GM18502 (cell line): ENCODE measurements around the gene FDXACB1.
A peak's percentile ranks its signal among the peaks of the same experiment; 100 is the strongest.
"Not testable (repeated sequence)": the region's sequence is repeated elsewhere in the genome, so short reads cannot be mapped to it uniquely, and the experiment has no call there.

Source experiments
- ATAC-seq: cut with Tn5 transposase; IDR thresholded peaks from one replicate; pipeline ENCODE4 v1.9.1; 2021; ENCODE audit warnings: mild to moderate bottlenecking; ENCODE audit not compliant: unreplicated experiment, poor library complexity

Gene FDXACB1

DNA sequence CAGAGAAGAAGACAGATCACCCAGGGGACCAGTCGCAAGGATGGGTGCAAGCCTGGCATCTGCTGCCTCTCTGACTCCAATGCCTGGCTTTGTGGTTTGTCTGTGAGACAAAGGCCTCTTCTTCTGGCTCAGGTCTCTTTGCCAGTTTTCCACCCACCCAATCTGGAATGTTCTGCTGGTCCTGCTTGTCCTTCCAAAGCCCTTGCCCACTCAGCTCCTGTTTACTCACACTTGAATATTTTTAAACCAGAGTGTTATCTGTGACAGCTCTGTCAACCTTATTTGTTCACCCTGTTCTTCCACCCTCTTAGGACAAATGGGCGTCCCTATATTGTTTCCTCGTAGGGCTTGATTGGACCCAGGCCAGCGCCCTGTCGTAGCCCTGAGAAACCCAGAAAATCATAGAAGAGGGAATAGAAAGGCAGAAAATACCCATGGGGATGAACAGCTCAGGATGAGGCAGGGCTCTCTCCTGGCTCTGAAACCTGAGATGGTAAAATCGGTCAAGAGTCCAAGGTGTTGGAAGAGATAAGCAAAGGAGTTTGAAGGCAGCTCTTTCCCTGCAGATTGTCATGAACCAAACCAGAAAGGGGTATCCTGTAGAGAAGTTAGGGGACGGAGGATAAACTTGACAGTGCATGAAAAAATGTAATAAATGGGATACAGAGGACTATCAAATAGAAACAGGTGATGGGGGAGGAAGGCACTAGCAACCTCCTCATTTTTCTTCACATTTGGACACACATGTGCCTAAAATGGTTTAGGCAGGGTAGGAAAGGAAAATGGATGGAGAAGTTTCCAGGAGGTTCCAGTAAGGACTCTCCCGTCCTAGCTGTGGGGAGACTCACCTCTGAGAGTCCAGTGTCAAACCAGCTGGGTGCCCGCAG lies 32.0 kb upstream of the FDXACB1 start:
- ATAC-seq: no peak

DNA sequence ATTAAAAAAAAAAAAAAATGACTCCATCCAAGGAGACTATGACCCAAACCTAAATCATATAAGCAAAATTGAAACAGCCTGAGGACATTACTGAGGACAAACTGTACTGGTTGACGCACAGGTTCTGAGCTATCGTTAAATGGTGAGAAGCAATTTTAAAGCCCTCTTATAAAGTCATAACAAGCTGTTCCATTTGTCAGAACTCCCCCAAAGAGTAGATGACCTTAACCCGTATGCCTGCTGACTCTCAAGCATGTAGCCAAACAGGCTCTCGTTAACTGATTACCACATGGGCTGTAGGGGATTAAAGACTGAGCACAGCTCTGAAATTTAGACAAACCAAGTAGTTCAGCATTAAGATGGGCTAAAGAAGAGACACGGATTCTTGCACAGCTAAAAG lies 30.4 kb upstream of the FDXACB1 start:
- no peak for ATAC-seq

DNA sequence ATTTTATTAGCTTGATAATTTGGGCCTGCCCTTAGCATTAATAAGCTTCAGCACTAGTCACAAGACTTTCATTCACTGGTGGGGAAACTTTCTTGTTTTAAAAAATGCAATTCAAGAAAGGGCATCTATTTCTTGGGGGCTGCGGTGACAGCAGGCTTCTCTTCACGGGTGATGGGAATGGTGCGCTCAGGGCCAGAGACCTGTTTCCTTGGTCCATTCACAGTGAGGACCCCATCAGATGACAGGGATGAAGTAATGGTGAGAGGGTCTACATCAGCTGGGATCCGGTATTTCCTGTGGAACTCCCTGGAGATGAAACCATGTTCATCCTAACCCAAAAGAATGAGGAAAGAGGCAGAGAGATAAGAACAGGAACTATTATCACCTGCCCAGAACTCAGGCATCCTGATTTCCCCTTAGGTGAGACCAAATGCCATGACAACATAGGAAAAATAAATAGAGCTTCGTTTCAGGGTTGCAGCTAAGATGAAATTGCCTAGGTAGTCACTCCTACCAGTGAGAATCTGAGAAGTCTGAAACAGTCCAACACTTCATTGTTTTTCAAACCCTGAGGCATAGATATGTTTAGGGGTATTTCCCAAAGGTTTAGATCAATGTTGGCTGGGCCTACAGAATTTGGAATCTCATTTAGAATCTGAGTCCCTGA lies 29.8 kb upstream of the FDXACB1 start:
- no peak for ATAC-seq

DNA sequence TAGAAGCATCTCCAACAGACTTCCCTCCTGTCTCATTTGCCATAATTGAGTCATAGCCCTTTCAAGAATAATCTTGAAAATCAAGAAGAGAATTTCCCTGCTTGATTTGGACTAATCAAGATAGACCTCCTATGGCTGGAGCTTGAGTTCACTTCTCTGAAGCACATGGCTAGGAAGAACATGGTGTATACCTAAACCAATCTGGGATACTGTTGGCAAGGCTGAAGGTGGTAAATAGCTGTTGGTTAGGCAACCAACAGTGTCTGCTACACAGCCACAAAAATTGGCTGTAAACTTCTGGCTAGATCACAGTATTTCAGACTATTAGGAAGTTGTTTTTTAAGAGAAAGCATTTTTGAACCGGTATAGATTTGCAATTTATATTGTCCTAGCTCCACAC lies 27.7 kb upstream of the FDXACB1 start:
- no peak for ATAC-seq

DNA sequence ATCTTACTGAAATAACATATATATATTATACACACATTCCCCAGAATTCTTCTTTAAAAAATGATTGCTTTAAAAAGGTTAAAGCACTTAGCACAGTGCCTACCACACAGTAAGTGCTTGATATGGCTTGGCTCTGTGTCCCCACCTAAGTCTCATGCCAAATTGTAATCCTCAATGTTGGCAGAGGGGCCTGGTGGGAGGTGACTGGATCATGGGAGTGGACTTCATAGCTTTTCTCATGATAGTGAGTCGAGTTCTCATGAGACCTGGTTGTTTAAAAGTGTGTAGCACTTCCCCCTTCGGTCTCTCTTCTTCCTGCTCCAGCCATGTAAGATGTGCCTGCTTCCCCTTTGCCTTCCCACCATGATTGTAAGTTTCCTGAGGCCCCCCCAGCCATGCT lies 26.4 kb upstream of the FDXACB1 start:
- ATAC-seq: no peak

DNA sequence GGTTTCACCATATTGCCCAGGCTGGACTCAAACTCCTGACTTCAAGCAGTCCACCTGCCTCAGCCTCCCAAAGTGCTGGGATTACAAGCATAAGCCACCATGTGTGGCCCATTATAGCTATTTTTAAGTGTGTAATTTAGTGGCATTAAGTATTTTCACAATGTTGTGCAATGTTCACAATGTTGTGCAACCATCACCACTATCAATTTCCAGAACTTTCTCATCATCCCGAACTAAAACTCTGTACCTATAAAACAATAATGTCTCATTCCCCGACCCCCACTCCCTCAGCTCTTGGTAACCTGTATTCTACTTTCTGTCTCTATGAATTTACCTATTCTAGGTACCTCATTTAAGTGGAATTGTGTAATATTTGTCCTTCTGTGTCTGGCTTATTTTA lies 7.9 kb upstream of the FDXACB1 start:
- no peak for ATAC-seq

DNA sequence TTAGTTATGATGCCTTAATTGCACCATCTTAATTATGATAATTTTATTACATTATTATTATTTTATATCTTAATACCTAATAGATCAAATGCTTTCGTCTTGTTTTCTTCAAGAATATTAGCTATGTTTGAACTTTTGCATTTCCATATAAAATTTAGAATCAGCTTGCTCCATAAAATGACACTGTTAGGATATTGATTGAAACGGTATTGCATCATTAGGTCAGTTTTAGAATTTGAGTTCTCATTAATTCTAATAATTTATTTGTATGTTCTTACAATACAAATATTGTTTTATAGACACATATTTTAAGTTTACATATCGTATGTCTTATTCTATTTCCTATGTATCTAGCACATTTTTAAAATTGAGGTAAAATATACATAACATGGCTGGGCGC lies 7.1 kb upstream of the FDXACB1 start:
- ATAC-seq: no peak

DNA sequence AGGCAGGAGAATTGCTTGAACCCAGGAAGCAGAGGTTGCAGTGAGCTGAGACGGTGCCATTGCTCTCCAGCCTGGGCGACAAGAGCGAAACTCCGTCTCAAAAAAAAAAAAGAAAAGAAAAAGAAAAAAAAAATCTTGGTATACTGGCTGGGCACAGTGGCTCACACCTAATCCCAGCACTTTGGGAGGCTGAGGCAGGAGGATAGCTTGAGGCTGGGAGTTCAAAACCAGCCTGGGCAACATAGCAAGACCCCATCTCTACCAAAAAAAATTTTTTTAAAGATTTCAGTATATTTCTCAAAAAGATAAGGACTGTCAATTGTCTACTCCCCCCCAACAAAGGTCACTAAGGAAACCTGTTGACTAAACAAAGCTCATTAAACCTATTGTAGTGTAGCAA lies 6.1 kb upstream of the FDXACB1 start:
- ATAC-seq: not testable (repeated sequence)

DNA sequence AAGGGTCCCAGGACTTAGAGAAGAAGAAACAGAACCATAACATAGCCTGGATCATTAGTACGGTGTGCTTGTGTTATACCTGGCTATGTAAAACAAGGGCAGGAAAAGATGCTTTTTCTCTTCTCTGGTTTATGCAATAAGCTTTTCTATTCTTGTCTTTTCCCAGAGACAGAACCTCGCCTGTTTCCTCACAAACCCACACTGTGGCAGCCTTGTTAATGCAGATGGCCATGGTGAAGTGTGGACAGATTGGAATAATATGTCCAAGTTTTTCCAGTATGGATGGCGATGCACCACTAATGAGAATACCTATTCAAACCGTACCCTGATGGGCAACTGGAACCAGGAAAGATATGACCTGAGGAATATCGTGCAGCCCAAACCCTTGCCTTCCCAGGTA lies 3.2 kb upstream of the FDXACB1 start:
- ATAC-seq: no peak

DNA sequence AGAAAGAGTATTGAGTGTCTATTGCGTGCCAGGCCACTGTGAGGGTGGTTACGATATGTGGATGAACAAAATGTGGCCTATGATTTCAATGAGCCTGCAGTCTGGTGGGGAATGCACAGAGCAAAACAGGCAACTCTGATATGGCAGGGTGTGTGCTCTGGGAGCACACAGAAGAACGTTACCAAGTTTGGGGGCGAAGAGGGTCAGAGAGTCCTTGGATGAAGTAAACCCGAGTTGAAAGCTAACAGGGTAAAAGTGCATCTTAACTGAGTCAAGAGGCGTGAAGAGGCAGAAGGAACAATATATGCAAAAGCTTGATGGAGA lies 634 bp upstream of the FDXACB1 start:
- ATAC-seq: no peak

DNA sequence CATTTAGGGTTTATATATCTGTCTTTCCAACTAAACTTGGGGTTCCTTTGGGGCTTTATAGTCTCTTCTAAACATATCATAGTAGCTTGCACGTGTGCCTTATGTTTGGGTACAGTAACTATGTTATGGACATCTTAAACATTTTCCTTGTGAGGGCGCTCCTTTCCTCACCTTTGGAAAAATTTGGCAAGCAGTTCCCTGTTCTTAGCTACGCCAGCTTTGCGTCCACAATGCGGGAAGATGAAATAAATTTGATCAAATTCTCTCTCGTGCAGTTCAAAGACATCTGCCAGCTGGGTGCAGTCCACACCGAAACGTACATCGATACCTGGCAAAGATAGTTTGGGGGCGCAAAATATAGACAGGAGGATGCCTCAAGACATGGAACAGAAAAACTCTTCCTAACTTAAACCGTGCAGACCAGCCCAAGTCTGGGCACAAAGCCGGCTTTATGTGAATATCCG lies 548 bp downstream of the FDXACB1 start:
- peak; percentile 7 for ATAC-seq

DNA sequence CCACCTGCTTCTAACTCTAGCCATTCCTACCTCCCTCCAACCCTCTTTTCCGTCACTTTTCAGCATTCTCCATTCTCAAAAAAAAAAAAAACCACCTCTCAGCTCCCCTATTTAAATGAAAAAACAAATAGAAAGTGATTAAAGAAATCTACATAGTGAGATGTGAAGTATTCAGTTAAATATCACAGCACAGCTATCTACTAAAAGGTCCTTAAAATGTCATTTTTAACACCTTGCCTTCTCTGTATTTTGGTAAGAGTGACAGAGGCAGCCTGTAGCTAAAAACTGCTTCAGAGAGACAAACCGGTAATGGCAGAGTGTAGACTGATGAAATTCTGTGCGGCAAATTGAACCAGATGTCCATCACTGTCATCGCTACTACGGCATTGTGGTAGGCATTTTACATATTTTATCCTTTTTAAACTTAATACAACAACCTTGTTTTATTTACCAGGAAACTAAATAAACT lies 7.2 kb downstream of the FDXACB1 start:
- ATAC-seq: no peak

DNA sequence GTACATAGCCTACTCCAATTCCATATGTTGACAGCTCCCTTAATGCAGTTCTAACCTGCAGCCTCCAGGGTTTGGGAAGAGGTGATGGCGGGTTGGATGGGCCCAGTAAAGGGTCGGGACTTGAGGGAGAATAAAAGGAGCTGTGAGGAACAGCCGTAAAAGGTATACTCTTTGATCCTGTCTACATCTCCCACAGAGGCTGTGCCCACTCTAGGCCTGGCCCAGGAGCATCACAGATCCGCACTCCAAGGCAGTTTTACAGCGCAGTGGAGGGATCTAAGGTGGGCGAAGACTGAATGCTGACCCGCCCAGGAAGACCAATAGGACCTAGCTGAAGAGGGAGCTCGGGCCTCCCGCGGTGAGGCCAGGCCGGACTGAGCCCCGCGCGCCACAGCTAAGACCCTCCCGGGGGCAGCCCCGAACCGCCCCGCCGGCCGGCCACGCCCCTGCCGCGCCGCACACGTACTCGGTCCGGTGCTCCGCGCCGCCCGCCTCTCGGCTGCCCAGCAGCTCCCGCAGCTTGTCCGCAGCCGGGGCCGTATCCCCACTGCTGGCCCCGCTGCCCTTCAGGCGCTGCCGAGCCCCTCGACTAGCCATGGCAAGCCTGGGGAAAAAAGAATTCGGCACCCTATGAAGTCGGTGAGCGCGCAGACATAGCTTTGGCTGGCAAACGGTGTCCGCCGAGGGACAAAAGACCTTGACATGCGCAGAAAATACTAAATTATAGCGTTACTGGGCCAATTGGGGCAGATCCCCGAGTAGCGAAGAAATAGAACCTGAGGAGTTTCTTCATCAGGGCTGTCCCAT lies 7.9 kb downstream of the FDXACB1 start, which contains the start of gene ALG9:
Gene ALG9 (minus strand): TSS at position 696 of the 807 bp plus-strand sequence. CDS start 99 bp downstream, at position 597.
- peak; percentile 91 for ATAC-seq

DNA sequence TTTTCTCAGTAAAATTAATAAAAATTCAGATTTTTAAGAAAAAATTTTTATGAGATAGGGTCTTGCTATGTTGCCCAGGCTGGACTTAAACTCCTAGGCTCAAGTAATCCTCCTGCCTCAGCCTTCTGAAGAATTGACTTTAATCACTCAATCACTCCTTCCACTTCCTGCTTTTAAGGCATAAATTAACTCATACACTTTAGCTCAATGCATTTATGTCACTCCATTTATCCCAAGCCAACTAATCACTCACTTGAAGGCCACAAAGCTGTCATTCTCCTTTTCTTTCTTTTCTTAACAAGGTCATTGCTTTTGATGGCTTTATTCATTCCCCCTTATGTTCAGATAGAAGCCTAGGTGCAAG lies 8.5 kb downstream of the FDXACB1 start:
- no peak for ATAC-seq

DNA sequence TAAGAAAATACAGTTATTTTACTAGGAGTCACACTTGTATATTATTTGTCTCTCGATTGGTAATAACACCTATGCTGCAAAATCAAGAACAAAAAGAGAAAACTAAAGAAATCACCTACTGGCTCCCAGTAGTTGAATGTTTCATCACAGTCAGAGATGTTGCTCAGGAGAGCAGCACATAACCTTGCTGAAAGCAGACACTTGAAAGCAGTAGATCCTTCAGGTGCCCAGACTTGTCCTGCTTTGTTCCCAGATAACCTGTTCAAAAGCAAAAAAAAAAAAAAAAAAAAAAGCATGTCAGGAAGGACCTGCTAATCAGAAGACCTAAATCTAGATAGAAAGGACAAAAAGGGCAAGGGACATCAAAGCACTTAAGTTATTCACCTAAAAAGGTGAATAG lies 8.9 kb downstream of the FDXACB1 start:
- no peak for ATAC-seq

DNA sequence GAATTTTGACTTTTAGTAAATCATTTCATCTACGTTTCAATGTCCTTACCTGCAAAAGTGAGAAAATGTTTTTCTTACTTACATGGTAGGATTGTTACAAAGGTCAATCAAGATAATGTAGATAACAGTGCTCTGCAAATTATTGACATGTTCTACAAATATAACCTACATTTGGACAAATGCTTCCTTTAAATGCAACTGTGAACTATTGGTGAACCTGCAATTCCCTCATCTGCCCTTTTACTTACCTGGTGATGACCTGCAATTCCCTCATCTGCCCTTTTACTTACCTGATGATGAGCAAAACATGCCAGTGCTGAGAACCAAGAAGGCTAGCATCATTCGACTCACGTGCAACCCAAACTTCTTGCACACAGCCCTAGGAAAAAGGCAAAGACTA lies 18.7 kb downstream of the FDXACB1 start:
- ATAC-seq: no peak

DNA sequence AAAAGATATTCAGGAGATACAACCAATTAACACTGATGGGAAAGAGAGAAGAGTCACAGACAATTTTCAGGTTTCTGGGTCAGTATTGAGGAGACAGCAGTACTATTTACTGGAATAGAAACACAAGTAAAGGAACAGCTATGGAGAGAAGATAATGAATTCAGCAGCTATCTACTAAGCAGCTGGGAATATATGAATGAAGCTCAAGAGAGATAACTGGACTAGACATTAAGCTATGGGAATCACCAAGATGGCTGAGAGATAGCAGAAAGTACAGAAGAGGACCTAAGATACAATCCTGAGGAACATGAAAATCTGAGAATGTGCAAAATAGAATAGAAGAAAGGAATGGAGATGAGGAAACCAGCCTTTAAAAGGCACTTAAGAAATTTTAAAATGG lies 23.5 kb downstream of the FDXACB1 start:
- ATAC-seq: no peak

DNA sequence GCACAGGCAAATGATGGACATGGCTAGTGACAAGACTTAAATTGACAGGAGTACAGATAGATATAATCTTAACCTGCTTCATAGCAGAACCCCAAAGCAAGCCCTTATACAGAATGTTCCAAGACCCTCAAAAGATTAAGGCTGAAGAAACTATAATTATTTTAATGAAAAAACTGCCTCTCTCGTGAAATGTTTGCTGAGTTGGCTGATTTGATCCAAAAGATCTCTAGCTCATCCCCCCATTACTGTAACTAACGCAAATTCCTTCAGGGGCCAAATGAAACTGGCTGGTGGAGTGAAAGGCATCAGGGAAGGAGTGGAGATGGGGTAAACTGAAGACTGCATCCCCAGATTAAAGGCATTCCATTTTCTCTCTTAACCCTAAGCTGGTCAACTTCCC lies 26.9 kb downstream of the FDXACB1 start:
- ATAC-seq: no peak

DNA sequence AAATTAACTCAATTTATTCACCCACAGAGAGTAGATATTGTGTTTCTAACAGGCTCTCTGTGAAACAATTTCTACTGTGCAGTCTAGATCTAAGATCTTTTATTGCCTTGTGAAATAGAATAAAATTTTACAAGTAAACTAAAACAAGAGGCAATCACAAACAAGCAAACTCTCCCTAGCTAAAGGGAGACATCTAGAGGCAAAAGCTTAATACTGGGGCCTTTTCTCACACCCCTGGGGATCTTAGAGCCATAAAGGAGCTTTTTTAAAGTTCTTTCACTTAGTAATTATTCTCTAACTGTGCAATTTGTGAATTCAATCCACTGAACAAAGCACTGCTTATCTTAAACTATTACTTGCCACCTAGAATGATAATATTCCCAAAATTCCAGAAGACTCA lies 27.3 kb downstream of the FDXACB1 start:
- no peak for ATAC-seq

DNA sequence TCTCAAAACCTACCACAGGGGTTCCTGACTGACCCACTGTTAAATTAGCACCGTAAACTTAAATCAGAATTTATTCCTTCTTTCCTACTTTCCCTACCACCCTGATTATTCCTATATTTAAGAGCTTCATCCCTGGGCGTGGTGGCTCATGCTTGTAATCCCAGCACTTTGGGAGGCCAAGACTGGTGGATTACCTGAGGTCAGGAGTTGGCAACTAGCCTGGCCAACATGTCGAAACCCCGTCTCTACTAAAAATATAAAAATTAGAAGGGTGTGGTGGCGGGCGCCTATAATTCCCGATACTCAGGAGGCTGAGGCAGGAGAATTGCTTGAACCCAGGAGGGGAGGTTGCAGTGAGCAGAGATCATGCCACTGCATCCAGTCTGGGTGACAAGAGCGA lies 27.9 kb downstream of the FDXACB1 start:
- no peak for ATAC-seq

DNA sequence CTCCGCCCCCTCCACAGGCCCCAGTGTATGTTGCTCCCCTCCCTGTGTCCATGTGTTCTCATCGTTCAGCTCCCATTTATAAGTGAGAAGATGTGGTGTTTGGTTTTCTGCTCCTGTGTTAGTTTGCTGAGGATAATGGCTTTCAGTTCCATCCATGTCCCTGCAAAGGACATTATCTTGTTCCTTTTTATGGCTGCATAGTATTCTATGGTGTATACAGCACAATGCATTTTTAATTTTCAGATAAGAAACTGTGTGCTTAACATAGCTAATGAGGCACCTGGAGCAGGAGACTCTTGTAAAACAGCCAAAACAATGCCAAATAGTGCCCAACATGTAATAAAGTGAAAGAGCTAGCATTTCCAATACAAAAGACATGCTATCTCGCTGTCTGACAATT lies 29.3 kb downstream of the FDXACB1 start:
- no peak for ATAC-seq
